ENCODE results near the gene FETUB.

FETUB gene, protein sequence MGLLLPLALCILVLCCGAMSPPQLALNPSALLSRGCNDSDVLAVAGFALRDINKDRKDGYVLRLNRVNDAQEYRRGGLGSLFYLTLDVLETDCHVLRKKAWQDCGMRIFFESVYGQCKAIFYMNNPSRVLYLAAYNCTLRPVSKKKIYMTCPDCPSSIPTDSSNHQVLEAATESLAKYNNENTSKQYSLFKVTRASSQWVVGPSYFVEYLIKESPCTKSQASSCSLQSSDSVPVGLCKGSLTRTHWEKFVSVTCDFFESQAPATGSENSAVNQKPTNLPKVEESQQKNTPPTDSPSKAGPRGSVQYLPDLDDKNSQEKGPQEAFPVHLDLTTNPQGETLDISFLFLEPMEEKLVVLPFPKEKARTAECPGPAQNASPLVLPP

DNA sequence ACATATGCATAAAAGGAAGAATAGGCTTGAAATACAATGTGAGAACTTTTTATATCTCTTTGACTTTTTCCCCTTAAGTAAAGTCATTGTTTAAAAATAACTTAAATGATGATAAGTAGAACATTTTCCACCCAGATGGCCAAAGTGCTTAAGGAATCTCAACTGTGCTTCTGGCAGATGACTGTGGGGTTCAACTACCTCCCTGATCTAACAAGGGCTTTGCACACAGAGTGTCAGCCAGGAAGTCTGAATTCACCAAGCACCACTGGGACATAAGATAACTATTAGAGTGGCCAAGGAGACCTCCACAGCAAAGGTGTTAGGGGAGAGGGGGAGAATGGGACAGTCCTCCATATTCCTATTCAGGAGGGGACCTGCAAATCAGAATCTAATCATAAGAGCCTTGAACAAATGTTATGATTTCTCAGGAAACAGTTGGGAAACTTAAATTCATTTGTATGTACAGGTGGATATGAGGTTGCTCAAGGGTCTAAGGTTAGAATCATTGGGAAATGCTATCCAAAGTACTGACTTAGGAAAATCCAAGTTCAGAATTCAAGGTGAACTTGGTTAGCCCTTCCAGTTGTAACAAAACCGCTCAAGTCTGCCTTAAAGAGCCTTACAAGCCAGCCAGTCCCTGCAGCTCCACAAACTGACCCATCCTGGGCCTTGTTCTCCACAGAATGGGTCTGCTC, at the start of gene FETUB:
FETUB (plus strand) TSS at position 622 of the 695 bp plus-strand sequence; CDS start at position 684, 62 bp downstream.
- no peak for DNase-seq (ENCODE audit: low spot score)

DNA sequence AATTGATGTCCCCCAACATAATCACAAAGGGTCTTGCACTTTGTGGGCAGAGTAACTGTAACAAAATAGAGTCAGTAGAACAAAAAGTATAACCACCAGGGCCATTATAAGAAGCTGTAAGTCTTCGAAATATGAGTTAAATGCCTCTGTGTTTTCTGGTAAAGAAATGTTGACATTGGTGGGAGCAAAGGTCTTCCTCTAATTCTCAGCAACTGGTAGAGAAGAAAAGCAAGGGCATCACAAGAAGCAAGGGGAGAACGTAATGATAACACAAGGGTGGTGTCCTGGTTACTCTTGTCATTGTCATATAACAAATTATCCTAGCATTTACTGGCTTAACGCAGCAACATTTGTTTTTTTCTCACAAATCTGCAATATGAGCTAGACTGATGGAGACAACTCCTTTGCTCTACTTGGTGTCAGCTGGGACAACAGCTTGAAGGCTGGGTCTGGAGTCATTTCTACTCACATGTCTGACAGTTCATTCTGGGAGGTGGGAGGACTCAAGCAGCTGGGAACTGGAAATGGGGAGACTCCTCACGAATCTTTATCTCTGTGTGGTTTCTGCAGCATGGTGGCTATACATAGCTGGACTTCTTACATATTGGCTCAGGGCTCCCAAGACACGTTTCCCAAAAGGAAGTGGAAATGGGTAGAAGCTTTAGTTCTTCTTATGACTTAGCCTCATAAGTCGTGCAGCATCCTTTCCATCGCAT, 49.5 kb upstream of the FETUB start:
- DNase-seq (ENCODE audit: low spot score) = no peak

DNA sequence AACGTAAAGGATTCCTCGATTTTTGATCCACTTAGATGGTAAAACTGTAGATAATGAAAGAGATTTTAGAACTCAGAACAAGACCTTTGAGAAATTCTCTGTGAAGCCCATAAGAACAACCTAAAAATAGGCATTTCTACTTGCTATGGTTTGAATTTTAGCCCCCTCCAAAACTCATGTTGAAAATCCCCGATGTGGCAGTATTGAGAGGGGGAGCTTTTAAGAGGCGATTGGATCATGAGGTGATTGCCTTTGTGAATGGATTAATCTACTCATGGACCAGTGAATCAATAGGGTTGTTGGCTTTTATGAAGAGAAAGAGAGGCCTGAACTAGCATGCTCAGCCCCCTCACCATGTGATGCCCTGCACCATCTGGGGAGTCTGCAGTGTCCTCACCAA, 47.5 kb upstream of the FETUB start:
- DNase-seq (ENCODE audit: low spot score) = no peak

DNA sequence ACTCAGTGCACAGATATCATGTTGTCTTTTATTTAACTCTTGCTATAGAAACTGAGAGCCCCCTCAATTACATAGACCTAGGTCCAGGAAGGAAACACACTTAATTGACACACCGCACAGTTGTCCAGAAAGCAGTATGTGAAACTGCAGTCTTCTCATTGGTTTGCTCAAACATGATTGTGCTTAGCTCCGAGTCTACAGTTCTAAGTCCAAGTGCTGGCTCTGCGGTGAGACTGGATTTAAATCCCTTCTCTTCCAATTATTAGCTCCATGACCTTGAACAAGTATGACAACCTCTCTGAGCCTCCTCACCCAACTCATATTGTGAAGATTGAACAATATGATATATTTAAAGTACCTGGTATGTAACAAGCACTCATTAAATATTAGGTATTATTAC, 46.3 kb upstream of the FETUB start:
- DNase-seq (ENCODE audit: low spot score) = no peak

DNA sequence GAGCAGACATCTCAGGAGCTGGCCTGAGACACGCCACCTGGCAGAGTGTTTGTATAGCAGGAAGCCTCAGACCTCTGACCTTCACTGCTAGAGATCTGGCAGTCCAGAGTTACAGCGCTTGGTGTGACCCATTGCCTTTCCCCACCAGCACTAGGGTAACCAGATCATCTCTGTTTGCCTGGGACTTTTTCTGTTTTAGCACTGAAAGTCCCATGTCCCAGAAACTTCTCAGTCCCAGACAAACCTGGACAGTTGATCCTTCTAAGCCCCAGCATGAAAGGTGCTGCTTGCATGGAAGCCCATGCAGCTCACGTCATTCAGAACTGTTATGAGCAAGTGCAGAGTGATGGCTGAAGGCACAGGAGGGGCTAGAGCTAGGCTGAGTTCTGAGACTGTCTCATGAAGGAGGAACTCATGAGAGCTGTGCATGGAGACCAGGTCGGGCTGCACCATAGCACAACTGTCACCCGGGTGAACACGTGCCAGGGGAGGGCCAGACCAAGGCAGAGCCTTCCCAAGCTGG, 45.5 kb upstream of the FETUB start:
- no peak for DNase-seq (ENCODE audit: low spot score)

DNA sequence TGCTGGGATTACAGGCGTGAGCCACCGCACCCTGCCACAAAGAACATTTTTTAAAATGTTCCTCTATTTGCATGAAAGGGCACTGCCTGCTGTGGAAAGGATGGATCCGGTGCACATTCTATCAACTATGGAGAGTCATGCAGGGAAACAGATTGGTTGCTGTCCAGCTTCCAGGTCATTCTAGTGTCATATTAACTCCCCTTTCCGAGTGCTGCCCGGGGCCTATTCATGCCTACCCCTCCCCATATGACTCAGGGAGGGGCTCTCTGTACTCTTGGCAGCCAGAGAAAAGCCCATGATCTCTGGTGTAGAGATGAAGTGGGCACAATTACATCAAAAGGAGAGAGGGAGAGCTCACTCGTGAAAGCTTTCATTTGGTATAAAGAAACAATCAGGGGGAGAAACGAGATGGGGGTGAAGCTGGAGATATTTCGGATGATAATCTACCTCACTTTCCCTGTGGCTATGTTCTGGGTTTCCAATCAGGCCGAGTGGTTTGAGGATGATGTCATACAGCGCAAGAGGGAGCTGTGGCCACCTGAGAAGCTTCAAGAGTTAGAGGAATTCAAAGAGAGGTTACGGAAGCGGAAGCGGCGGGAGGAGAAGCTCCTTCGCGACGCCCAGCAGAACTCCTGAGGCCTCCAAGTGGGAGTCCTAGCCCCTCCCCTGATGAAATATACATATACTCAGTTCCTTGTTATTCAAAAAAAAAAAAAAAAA, 43.5 kb upstream of the FETUB start:
- DNase-seq (ENCODE audit: low spot score) = no peak

DNA sequence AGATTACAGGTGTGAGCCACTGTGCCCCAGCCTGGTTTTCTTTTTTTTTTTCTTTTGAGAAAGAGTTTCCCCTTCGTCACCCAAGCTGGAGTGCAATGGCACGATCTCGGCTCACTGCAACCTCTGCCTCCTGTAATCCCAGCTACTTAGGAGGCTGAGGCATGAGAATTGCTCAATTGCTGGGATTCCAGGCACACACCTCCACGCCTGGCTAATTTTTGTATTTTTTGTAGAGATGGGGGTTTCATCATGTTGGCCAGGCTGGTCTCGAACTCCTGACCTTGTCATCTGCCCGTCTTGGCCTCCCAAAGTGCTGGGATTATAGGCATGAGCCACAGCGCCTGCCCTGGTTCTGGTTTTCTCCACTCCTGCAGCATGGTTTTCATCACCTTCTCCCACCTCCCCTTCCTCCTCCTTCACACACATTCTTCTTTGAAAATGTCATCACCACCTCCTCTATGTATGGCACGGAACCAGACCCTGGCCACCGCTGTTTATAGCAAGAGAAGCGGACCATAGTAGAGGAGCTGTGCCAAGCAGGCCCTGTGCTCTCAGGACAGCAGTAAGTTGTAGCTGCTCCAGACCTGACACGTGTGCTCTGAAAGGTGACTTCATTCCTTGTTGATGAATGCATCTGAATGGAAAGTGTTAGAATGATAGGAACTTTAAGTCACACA, 42.0 kb upstream of the FETUB start:
- DNase-seq (ENCODE audit: low spot score) = no peak

DNA sequence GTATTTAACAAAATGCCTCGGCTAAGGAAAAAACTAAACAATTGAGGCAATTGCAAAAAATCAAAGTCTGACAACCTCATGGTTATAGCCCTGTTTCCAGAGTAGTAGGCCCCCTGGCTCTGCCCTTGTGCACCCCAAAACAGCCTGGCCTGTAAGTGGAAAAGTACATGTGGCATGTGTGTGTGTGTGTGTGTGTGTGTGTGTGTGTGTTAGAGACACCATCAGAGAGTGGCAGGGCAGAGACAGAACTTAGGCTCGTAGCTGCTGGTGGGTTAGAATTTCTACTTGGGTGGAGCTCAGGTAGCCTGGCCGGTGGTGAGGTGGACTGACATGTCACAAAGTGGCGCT, 41.4 kb upstream of the FETUB start:
- no peak for DNase-seq (ENCODE audit: low spot score)

DNA sequence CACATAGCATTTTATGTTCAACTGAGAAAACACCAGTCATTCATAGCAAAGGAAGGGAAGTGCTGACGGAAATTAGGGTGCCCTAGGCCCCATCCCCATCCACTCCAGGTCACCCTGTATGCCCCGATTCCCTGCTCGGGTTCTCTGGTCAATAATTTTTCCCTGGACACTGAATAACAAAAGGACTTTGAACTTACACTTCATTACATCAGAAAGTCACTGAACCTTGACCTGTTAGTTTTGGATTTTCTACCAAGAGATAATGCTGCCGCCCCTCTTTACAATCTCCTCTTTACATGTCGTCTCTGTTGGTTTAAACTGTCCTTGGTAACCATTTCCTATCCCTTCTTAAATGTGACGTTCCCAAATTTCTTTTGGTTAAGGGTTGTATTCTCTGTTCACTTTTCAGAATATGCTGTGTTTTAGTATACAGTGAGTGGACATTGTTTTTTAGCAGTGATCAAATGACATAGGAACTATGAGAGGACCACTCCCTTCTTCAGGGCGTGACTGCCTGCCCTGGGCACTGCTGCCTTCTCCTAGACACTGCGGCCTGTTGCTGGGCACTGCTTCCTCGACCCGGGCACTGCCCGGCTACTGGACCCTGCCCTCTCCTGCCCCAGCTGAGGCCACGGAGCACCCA, 40.9 kb upstream of the FETUB start:
- DNase-seq (ENCODE audit: low spot score) = no peak

DNA sequence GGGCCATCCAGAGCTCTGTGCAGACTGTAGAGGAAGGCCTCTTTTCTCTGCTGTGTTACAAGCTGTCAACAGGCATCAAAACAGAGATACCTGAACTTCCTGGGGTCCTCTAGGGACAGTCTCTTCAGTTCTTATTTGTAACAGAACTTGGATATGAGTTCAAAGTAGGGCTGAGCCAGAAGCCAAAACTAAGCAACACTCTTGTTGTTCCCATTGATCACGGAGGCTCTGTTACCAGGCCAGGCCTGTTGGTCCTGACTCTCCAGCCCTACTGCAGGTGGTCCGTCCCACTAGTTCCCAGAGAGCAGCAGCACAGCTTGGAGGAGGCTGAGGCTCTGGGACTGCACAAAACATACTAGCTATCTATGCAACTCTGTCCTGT, 40.4 kb upstream of the FETUB start:
- DNase-seq (ENCODE audit: low spot score) = no peak

DNA sequence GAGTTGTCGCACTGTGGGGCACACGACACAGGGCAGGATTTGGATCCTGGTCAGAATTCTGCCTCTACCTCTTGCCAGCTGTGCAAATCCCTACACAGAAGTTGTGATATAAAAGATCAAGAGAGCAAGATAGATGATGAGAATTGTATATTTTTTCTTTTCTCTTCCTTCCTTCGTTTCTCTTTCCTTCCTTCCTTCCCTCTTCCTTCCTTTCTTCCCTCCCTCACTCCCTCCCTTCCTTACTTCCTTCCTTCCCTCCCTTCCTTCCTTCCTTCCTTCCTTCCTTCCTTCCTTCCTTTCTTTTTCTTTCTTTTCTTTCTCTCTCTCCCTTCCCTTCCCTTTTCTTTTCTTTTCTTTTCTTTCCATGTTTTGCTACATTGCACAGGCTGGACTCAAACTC, 39.3 kb upstream of the FETUB start:
- DNase-seq (ENCODE audit: low spot score) = no peak

DNA sequence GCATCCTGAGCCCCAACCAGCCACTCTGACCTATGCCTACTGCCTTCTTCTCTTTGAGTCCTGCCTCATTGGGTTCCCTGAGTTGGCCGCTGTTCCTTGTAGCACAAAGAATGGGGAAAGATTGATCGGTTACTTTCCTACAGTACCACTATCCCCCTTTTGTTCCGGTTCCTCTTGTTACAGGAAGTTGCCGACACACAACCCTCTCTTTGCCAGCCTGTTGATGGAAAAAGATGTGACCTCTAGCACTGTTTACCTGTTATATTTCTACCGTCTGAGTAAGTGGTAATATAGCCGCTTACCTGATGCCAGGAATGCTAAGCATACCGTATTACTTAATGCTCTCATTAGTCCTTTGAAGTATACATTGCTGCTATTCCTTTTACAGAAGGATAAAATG, 37.0 kb upstream of the FETUB start:
- no peak for DNase-seq (ENCODE audit: low spot score)

DNA sequence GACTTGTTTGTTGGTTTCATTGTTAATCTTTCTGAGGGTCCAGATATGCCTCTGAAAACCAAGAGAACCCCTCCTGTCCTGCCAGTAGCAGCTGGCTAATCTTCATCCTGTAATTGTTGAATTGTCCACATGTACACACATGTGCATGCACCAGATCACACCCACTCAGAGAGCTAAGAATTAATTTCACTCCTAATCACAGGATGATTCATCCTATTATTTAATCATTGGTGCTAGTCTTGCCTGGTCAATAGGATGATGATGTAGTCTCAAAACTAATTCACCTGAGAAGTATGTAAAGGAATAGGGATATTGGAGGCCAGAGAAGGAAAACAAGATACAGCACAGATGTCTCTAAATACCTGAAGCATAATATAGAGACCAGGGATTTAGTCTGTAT, 35.1 kb upstream of the FETUB start:
- no peak for DNase-seq (ENCODE audit: low spot score)

DNA sequence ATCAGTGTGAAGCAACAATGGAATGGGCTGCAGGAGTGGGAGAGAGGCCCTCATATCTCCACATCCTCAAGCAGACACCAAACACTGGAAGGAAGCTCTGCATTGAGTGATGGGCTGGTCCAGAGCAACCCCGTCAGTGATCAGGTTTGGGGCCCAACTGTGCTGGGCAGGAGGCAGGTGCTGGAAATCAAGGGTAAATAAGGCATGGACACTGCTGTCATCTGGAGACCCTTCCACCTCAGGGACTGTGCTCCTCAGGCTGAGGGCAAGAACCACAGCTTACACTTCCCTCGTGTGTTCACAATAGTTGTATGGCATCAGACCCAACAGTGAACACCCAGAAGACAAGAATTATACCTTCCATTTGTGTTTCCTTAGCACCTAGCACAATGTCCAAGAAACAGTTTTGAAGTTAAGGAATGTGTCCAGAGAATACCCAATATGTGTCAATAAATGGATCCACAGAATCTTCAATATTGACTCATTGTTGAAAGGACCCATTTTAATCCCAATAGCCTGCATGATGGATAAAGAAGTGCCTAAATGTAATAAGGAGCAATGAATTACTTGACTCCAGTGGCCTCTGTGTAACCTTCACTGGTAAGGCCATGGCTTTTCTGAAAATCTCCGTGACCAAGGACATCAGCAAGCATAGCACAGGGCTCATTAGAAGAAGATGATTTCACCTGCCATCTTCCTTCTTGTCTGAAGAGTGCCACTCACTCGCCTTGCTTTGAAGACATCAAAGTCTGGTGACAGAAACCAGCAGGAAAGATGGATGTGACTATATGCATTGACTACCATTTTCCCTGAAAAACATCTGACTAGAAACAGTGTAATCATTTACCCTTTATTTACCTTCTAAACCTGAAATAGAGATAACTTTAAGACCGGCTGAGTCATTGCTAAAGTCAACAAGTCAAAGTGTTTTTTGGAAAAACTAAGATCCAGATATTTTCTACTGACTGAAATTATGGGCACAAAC, 34.3 kb upstream of the FETUB start:
- DNase-seq (ENCODE audit: low spot score) = no peak

DNA sequence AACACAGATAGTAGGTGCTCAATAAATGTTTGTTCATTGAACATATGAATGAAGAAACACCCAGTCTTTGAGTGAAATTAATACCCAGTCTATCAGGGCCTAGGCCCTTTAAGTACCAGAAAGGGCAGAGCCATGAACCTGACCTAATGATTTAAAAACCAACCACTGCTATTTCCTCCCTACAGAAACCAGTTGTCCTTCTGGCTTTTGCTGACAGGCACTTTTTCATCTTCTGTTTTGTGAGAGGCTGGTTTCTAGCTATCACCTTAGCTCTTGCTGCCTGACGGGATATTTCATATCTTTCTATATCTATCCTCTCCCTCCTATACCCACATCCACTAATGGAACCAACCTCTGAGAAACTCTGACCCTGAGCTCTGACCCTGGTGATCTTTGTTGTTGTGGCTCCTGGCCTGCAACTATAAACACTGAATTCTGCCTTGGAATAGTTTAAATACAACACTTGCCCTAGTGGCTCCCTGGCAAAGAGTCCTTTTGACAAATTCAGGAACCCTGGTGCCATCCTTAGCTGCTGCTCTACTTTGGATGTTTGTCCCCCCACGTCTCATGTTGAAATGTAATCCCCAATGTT, 31.5 kb upstream of the FETUB start:
- DNase-seq (ENCODE audit: low spot score) = no peak

DNA sequence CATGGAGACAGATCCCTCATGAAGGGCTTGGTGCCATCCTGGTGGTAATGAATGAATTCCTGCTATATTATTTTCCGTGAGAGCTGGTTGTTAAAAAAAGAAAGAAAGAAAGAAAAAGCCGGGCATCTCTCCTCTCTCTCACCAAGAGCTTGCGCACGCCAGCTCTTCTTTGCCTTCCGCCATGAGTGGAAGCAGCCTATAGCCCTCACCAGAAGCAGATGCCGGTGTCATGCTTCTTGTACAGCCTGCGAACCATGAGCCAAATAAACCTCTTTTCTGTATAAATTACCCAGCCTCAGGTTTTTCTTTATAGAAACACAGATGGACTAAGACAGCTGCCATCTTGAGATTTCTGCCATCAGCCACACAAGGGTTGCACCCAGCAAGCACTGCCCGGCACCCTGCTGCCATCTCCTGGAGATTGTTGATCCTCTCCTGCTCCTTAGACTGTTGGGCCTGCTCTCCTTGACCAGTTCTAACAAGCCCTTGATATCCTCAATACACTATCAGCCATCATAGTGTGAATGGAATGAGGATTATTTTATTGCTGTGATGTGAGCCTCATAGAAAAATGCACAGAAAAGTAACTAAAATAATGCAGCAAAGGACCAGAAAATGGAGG, 30.8 kb upstream of the FETUB start:
- DNase-seq (ENCODE audit: low spot score) = no peak

DNA sequence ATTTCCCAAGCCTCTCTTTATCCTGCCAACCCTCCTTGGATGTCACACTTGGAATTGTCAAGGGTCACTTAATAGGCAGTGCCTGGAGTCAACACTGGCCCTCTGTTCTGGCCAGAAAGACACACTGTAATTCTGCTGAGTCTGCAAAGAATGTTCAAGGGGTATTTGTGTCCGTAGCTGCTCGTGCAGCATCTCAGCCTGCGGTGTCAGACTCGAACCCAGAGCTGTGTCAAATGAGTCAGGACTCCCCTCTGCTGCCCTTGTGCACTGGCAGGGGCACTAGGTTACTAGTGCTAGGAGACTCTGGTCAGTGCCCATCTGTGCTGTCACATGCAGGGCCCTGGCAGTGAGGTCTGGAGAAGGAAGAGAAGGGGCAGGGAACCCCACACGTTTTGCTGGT, 28.1 kb upstream of the FETUB start:
- no peak for DNase-seq (ENCODE audit: low spot score)

DNA sequence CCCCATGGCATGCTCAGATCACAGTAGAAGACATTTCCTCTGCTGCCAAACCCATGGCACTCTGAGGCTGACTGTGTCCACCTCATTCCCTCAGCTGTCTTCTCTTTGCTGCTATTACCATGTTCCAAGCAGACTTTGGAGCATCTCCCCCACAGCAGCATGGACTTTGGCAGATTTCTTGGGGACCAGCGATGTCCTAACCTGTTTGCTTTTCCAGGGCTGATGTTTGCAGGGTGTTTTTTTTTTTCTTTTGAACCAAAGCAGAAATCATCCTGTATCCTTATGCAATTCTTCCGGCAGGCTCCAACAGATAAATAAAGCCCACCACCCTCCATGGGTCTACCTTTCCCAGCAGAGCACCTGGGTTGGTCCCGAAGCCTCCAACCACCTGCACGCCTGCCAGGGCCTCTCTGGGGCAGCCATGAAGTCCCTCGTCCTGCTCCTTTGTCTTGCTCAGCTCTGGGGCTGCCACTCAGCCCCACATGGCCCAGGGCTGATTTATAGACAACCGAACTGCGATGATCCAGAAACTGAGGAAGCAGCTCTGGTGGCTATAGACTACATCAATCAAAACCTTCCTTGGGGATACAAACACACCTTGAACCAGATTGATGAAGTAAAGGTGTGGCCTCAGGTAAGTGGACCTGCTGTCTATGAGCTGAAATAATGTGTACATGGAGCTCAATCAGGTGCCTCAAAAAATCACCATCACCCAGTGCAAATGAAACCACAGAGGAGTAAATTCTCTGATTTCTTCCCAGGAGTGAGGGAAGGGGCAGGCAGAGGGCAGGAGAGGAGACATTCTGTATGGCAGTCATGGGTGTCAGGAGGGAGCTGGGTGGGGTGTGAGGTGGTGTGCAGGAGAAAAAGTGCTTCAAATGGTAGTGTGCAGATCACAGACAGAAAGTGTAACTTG, 27.2 kb upstream of the FETUB start, which contains the start of gene AHSG:
AHSG (plus strand) TSS at position 340 of the 916 bp plus-strand sequence; CDS start at position 422, 82 bp downstream.
- DNase-seq (ENCODE audit: low spot score) = no peak

All from ecto neural progenitor cell (in vitro differentiated cells).